Ascending aorta (tissue), 2 donors: Measurements from ENCODE around the gene UBQLN1. TPM values are rescaled to one million over a fixed set of nuclear protein-coding genes. Genes with fewer than 3 reads are reported as not detected.
A peak's percentile ranks its signal among the peaks of the same experiment; 100 is the strongest.
"Not testable (repeated sequence)": the region's sequence is repeated elsewhere in the genome, so short reads cannot be mapped to it uniquely, and the experiment has no call there.

Experiments
- DNase-seq, 2 donors: peaks; one replicate each; pipeline ENCODE4 v3.0.0-alpha.2; 2019; ENCODE audit warnings: low spot score in 2 of 2
- H3K27ac ChIP-seq, 2 donors: fragments of 200-600 bp; sonication (generic); one replicate each; pipeline ENCODE4 v1.5.1; 2016 to 2017; ENCODE audit warnings: mild to moderate bottlenecking in 1 of 2
- H3K27me3 ChIP-seq: fragments of 200-600 bp; sonication (generic); one replicate; pipeline ENCODE4 v1.5.1; 2017
- H3K36me3 ChIP-seq, 2 donors: fragments of 200-600 bp; sonication (generic); one replicate each; pipeline ENCODE4 v1.5.1; 2016
- H3K4me1 ChIP-seq, 2 donors: fragments of 200-600 bp; sonication (generic); one replicate each; pipeline ENCODE4 v1.5.1; 2016 to 2017; ENCODE audit warnings: mild to moderate bottlenecking in 1 of 2
- H3K4me3 ChIP-seq, 2 donors: fragments of 200-600 bp; sonication (generic); one replicate each; pipeline ENCODE4 v1.5.1; 2016 to 2017; ENCODE audit warnings: mild to moderate bottlenecking in 1 of 2
- H3K9me3 ChIP-seq, 2 donors: fragments of 200-600 bp; sonication (generic); one replicate each; pipeline ENCODE4 v1.5.1; 2016
- CTCF ChIP-seq, 3 experiments: fragments of 200-600 bp in 2 of 3; fragments of 450-650 bp in 1 of 3; sonication (generic) in 2 of 3; IDR thresholded peaks; one replicate each; pipeline ENCODE4 v1.5.1; 2016 to 2019; ENCODE audit warnings: antibody characterized with exemption in 3 of 3, mild to moderate bottlenecking in 1 of 3, moderate library complexity in 1 of 3
- intact Hi-C: fragments of 100-400 bp; cut with DNase I; formaldehyde crosslinking; loops from one replicate; pipeline ENCODE4 v1.15.1; 2023
- total RNA-seq: library from RNA; depleted of rRNA; stranded (reverse); fragments of >200 nt; gene quantifications from one replicate; pipeline ENCODE4 v1.1.0, GENCODE V29; 2016

Gene UBQLN1
- total RNA-seq, 1 donor from 2014 or later, result 118 TPM

DNA sequence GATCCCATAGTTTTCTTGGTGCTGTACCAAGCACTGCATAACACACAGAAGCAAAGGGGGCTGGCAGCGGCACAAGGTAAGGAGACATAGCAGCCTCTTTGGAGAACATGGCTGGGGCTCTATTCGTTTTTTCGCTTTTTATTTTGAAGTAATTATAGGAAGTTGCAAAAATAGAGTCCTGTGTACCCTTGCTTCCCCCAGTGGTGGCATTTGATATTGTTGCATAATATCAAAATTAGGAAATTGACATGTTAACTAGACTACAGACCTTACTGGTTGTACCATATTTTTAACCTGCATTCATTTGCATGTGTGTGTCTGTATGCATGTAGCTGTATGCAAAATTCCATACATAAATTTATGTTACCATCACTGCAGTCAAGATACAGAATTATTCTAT, 6.6 kb upstream of the UBQLN1 start:
- intact Hi-C loops, result no loop called here
- Histone ChIP-seq H3K27ac (no peak overlapping the region), H3K4me1 (no peaks in the 10 kb centered on the region), H3K4me3 (no peak overlapping the region), H3K27me3 (no peaks in the 10 kb centered on the region), H3K9me3 (no peaks in the 10 kb centered on the region), H3K36me3 (no peaks in the 10 kb centered on the region)
- no peak for DNase-seq
- TF ChIP-seq CTCF (IDR thresholded peaks at IDR 0.05), result peak in 1 of 3 experiments; percentile 31

- TF ChIP-seq CTCF (IDR thresholded peaks at IDR 0.05), result peak in 1 of 3 experiments; percentile 11
- H3K4me3 ChIP-seq, result peak overlapping the region; percentile 88 to 96
- H3K27ac ChIP-seq, result peak overlapping the region; percentile 98 to 99
- H3K9me3 ChIP-seq, result no peaks in the 10 kb centered on the region
- no peaks in the 10 kb centered on the region for H3K4me1 ChIP-seq
- H3K27me3 ChIP-seq, result no peaks in the 10 kb centered on the region
- H3K36me3 ChIP-seq, result no peaks in the 10 kb centered on the region
- DNase-seq, result peak; percentile 56 to 91
- intact Hi-C loops, result loop anchor here (1.0 to 10.0 kb wide), 5 partner anchors 86 to 374 kb away; partner anchors contain the start of genes GKAP1, HNRNPK, IDNK and KIF27
Observed at GRCh38 chr9:83708515-83709158, 879 bp upstream of the UBQLN1 start.

- DNase-seq, result peak; percentile 37 to 89
- intact Hi-C loops, result loop anchor here (5.0 to 10.0 kb wide), 2 partner anchors 110 to 373 kb away; partner anchors contain the start of gene GKAP1
- H3K4me1 ChIP-seq, result no peaks in the 10 kb centered on the region
- H3K4me3 ChIP-seq, result peak overlapping the region; percentile 88 to 96
- no peaks in the 10 kb centered on the region for H3K36me3 ChIP-seq
- H3K27me3 ChIP-seq, result no peaks in the 10 kb centered on the region
- TF ChIP-seq CTCF (IDR thresholded peaks at IDR 0.05), result no peak
- peak overlapping the region; percentile 98 to 99 for H3K27ac ChIP-seq
- no peaks in the 10 kb centered on the region for H3K9me3 ChIP-seq
Observed at GRCh38 chr9:83707518-83707767, 315 bp downstream of the UBQLN1 start.

- no peaks in the 10 kb centered on the region for H3K4me1 ChIP-seq
- peak in 1 of 2 donors; percentile 67 for DNase-seq
- intact Hi-C loops, result loop anchor here (5.0 to 10.0 kb wide), 2 partner anchors 110 to 372 kb away; partner anchors contain the start of gene GKAP1
- TF ChIP-seq CTCF (IDR thresholded peaks at IDR 0.05), result no peak
- no peaks in the 10 kb centered on the region for H3K9me3 ChIP-seq
- peak overlapping the region; percentile 88 to 96 for H3K4me3 ChIP-seq
- H3K36me3 ChIP-seq, result no peaks in the 10 kb centered on the region
- no peaks in the 10 kb centered on the region for H3K27me3 ChIP-seq
- peak overlapping the region; percentile 98 to 99 for H3K27ac ChIP-seq
Observed at GRCh38 chr9:83706676-83707517, 861 bp downstream of the UBQLN1 start.

DNA sequence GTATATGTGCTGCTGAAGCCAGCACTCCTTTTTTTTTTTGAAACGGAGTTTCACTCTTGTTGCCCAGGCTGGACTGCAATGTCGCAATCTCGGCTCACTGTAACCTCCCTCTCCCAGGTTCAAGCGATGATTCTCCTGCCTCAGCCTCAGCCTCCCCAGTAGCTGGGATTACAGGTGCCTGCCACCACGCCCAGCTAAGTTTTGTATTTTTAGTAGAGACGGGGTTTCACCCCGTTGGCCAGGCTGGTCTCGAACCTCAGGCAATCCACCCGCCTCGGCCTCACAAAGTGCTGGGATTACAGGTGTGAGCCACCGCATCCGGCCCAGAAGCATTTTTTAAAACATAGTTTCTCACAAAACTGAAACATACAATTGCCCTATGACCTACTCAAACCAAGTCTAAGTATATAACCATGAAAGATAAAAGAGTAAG, 2.5 kb downstream of the UBQLN1 start:
- H3K36me3 ChIP-seq, DNase-seq, H3K9me3 ChIP-seq, H3K27me3 ChIP-seq, H3K27ac ChIP-seq: not testable (repeated sequence)
- Histone ChIP-seq H3K4me3 (peak overlapping the region in 1 of 2 donors; percentile 96), H3K4me1 (peaks cover 0 to 13% of the 10 kb centered on the region in 2 donors)
- intact Hi-C loops, result loop anchor here (5.0 to 10.0 kb wide), 2 partner anchors 112 to 370 kb away; partner anchors contain the start of gene GKAP1

DNA sequence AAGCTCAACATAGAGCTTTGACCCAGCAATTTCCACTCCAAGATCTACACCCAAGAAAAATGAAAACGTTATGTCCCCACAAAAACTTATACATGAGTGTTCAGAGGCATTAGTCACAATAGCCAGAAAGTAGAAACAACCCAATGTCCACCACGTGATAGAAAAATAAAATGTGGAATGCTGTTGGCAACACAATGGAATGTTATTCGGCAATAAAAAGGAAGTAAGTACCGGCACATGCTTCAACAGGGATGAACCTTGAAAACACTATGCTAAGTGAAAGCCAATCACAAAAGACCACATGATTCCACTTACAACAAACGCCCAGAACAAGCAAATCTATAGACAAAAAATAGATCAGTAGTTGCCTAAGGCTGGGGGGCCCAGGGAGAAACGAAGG, 6.0 kb downstream of the UBQLN1 start:
- H3K27ac ChIP-seq, result peak overlapping the region in 1 of 2 donors; percentile 22
- H3K4me3 ChIP-seq, result no peak overlapping the region
- no peaks in the 10 kb centered on the region for H3K27me3 ChIP-seq
- DNase-seq, result no peak
- no peaks in the 10 kb centered on the region for H3K36me3 ChIP-seq
- H3K4me1 ChIP-seq, result peaks cover 0 to 15% of the 10 kb centered on the region in 2 donors
- TF ChIP-seq CTCF (IDR thresholded peaks at IDR 0.05), result no peak
- no peaks in the 10 kb centered on the region for H3K9me3 ChIP-seq
- intact Hi-C loops, result loop anchor here (5.0 to 10.0 kb wide), 2 partner anchors 211 to 367 kb away; no protein-coding TSS in a partner anchor
